ENCODE results near the gene WFS1.

WFS1 gene

GRCh38 chr4:6342530-6343293 is 73.1 kb downstream of the WFS1 start:
- FAIRE-seq: no peak

- FAIRE-seq: no peak
Measured at GRCh38 chr4:6343939-6344408, 74.3 kb downstream of the WFS1 start.

GRCh38 chr4:6345096-6345830 is 75.6 kb downstream of the WFS1 start:
- FAIRE-seq: no peak

GRCh38 chr4:6345866-6346265 is 76.2 kb downstream of the WFS1 start:
- FAIRE-seq: no peak

GRCh38 chr4:6346373-6347110 is 76.9 kb downstream of the WFS1 start:
- FAIRE-seq: no peak

- no peak for FAIRE-seq
Measured at GRCh38 chr4:6347511-6348045, 77.9 kb downstream of the WFS1 start.

- no peak for FAIRE-seq
Measured at GRCh38 chr4:6348408-6348807, 78.8 kb downstream of the WFS1 start.

GRCh38 chr4:6349896-6350603 is 80.4 kb downstream of the WFS1 start:
- FAIRE-seq: no peak

- no peak for FAIRE-seq
Measured at GRCh38 chr4:6350646-6351045, 81.0 kb downstream of the WFS1 start.

GRCh38 chr4:6351246-6352000 is 81.8 kb downstream of the WFS1 start:
- FAIRE-seq: no peak

GRCh38 chr4:6352031-6352692 is 82.5 kb downstream of the WFS1 start:
- FAIRE-seq: no peak
